Measurements from ENCODE around the gene KCND2. TPM values are rescaled to one million over a fixed set of nuclear protein-coding genes. Genes with fewer than 3 reads are reported as not detected.
A peak's percentile ranks its signal among the peaks of the same experiment; 100 is the strongest.

KCND2 gene
- total RNA-seq, 1 donor from 2014 or later: 2.9 TPM

DNA sequence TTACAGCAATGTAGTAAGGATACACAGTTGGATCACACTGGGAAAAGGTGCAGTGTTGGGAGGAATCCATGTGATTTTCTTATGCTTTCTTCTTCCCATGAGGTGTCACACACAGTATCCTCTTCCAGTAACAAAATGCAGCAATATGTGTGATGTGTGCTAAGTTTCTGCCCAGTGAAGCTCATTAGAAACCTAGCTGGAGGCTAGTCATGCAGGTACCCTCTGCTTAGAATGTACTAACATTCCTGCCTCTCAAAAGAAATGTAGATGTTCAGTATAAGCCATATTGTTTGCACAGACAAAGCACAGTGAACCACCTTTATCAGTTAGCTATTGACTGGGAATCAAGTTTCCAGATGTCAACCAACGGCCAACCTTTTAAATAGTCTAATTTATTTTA lies 12.9 kb upstream of the KCND2 start:
- Mint-ChIP-seq H3K27me3 (ENCODE audit: insufficient read depth, low read depth) (no peaks in the 10 kb centered on the region), H3K27ac (no peak overlapping the region), H3K36me3 (no peaks in the 10 kb centered on the region), H3K4me3 (no peak overlapping the region), H3K9me3 (peaks cover 15% of the 10 kb centered on the region), H3K4me1 (no peaks in the 10 kb centered on the region)
- Histone ChIP-seq H3F3A (ENCODE audit: low read depth) (no peaks in the 10 kb centered on the region), H3K4me3 (no peak overlapping the region), H3K27me3 (no peaks in the 10 kb centered on the region), H3K4me1 (no peaks in the 10 kb centered on the region), H3K9me3 (ENCODE audit: low read depth) (no peaks in the 10 kb centered on the region), H3K4me2 (no peak overlapping the region), H3K27ac (no peak overlapping the region), H3K9ac (no peak overlapping the region), H2AFZ (replicated peaks) (no peak overlapping the region), H3K79me2 (ENCODE audit: low read depth) (no peaks in the 10 kb centered on the region), H3K36me3 (no peaks in the 10 kb centered on the region), H4K20me1 (ENCODE audit: low read depth) (no peaks in the 10 kb centered on the region)
- DNase-seq (ENCODE audit: low spot score): peak; percentile 2
- TF ChIP-seq EZH2 (IDR thresholded peaks at IDR 0.05) (no peak), EZH2phosphoT487 (IDR thresholded peaks at IDR 0.05) (no peak)
- TF ChIP-seq, protein P1, sequence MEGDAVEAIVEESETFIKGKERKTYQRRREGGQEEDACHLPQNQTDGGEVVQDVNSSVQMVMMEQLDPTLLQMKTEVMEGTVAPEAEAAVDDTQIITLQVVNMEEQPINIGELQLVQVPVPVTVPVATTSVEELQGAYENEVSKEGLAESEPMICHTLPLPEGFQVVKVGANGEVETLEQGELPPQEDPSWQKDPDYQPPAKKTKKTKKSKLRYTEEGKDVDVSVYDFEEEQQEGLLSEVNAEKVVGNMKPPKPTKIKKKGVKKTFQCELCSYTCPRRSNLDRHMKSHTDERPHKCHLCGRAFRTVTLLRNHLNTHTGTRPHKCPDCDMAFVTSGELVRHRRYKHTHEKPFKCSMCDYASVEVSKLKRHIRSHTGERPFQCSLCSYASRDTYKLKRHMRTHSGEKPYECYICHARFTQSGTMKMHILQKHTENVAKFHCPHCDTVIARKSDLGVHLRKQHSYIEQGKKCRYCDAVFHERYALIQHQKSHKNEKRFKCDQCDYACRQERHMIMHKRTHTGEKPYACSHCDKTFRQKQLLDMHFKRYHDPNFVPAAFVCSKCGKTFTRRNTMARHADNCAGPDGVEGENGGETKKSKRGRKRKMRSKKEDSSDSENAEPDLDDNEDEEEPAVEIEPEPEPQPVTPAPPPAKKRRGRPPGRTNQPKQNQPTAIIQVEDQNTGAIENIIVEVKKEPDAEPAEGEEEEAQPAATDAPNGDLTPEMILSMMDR (IDR thresholded peaks at IDR 0.05): no peak

DNA sequence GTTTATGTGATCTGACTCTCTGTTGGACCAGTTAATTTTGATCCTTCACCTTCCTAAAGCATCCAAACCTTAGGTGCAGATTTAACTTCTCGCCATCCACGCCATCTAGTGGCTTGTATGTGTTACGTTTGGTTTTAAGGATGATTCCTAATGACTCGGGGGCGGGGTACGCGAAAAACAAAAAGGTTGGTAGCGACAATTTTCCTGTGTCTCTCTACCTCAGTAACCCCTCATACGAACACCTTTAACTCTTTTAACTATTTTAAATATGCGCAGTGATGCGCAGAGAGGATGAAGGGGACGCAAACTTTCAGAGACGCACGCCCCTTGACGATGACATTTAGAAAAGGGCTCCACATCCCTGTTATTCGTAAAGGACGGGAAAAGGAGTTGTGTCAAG lies 714 bp upstream of the KCND2 start:
- Histone ChIP-seq H3K79me2 (ENCODE audit: low read depth) (no peaks in the 10 kb centered on the region), H3K36me3 (no peaks in the 10 kb centered on the region), H3F3A (ENCODE audit: low read depth) (peaks cover 5% of the 10 kb centered on the region), H3K9me3 (ENCODE audit: low read depth) (no peaks in the 10 kb centered on the region), H3K27me3 (peaks cover 26% of the 10 kb centered on the region), H3K4me3 (peak overlapping the region; percentile 75), H2AFZ (replicated peaks) (peak overlapping the region; percentile 99), H3K4me2 (peak overlapping the region; percentile 85), H3K4me1 (no peaks in the 10 kb centered on the region), H3K9ac (no peak overlapping the region), H4K20me1 (ENCODE audit: low read depth) (no peaks in the 10 kb centered on the region), H3K27ac (no peak overlapping the region)
- peaks cover 3% of the 10 kb centered on the region for H3K9me3 Mint-ChIP-seq
- TF ChIP-seq EZH2phosphoT487 (IDR thresholded peaks at IDR 0.05): no peak
- TF ChIP-seq, protein P1 (IDR thresholded peaks at IDR 0.05): peak; percentile 81
- peaks cover 13% of the 10 kb centered on the region for H3K27me3 Mint-ChIP-seq (ENCODE audit: insufficient read depth, low read depth)
- H3K4me1 Mint-ChIP-seq: peaks cover 7% of the 10 kb centered on the region
- no peak overlapping the region for H3K27ac Mint-ChIP-seq
- peak overlapping the region; percentile 96 for H3K4me3 Mint-ChIP-seq
- H3K36me3 Mint-ChIP-seq: no peaks in the 10 kb centered on the region
- peak; percentile 81 for DNase-seq (ENCODE audit: low spot score)

DNA sequence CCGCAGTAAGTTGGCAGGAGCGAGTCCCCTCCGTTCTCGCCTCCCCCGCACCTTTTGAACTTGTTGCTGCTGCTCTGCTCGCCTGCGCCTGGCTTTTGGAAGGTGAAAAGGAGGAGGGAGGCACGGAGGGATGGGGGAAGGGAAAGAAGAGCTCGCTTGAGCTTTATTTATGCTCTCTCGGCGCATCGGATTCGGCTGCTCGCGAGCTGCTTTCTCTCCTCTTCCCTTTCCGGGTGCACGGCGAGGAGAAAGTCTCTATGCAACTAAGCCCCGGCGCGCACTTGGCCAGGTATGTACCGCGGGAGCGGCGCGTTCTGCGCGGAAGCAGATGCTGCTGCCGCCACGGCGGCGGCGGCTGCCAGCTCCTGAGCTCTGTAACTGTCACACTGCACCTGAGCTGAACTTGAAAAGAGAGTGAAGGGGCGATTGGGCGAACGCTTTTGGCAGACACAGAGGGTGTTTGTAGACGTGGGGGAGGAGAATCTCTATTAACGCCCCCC lies 551 bp downstream of the KCND2 start:
- Histone ChIP-seq H3K4me2 (peak overlapping the region; percentile 85), H3F3A (ENCODE audit: low read depth) (peaks cover 5% of the 10 kb centered on the region), H3K36me3 (no peaks in the 10 kb centered on the region), H3K27me3 (peaks cover 26% of the 10 kb centered on the region), H2AFZ (replicated peaks) (peak overlapping the region; percentile 95), H3K9me3 (ENCODE audit: low read depth) (no peaks in the 10 kb centered on the region), H3K4me3 (peak overlapping the region; percentile 75), H3K9ac (no peak overlapping the region), H3K27ac (no peak overlapping the region), H3K79me2 (ENCODE audit: low read depth) (no peaks in the 10 kb centered on the region), H4K20me1 (ENCODE audit: low read depth) (no peaks in the 10 kb centered on the region), H3K4me1 (no peaks in the 10 kb centered on the region)
- peak overlapping the region; percentile 99 for H3K4me3 Mint-ChIP-seq
- H3K27me3 Mint-ChIP-seq (ENCODE audit: insufficient read depth, low read depth): peaks cover 13% of the 10 kb centered on the region
- H3K9me3 Mint-ChIP-seq: peaks cover 3% of the 10 kb centered on the region
- no peaks in the 10 kb centered on the region for H3K36me3 Mint-ChIP-seq
- TF ChIP-seq EZH2phosphoT487 (IDR thresholded peaks at IDR 0.05): peak; percentile 48
- TF ChIP-seq, protein P1 (IDR thresholded peaks at IDR 0.05): no peak
- TF ChIP-seq EZH2 (IDR thresholded peaks at IDR 0.05): peak; percentile 51
- peak; percentile 76 for DNase-seq (ENCODE audit: low spot score)
- H3K27ac Mint-ChIP-seq: peak overlapping the region; percentile 80
- peaks cover 7% of the 10 kb centered on the region for H3K4me1 Mint-ChIP-seq
